K562 (cell line): Measurements from ENCODE around the gene ARPC4. TPM values are rescaled to one million over a fixed set of nuclear protein-coding genes. Genes with fewer than 3 reads are reported as not detected.

Experiments
- ATAC-seq: fragments of 200-7000 bp; cut with Tn5 transposase; 3 replicates; pipeline ENCODE4 v1.9.1; 2020; ENCODE audit warnings: moderate library complexity
- BruUV-seq: library from RNA; stranded (reverse); fragments of 400-500 nt; replicated peaks from 2 replicates; lab custom pipeline; 2021; lab: Mats Ljungman, UMichigan
- CTCF ChIA-PET: fragments of 300-600 bp; formaldehyde crosslinking; extraction: SDS; loops from one replicate; lab custom pipeline; 2021; ENCODE audit warnings: low intra/inter-chr PET ratio; lab: Yijun Ruan, JAX
- POLR2A ChIA-PET: fragments of 300-600, 350-650 bp; sonication (Branson Sonifier 250); formaldehyde crosslinking; extraction: SDS; loops from one replicate; lab custom pipeline; 2021; ENCODE audit warnings: antibody characterized with exemption, inconsistent platforms; lab: Yijun Ruan, JAX
- DNase-seq, 4 experiments: peaks; one replicate each; pipeline versions ENCODE4 v3.0.0 to v3.0.0-alpha.2; 2011 to 2018; ENCODE audit warnings: low spot score in 3 of 4, mixed read lengths in 3 of 4; ENCODE audit errors: extremely low read depth in 1 of 4
- FAIRE-seq: peaks from 2 replicates; lab custom pipeline; 2011; peaks lifted over from hg19 to GRCh38; lab: Jason Lieb, UNC
- H2AFZ ChIP-seq: 2 replicates; pipeline ENCODE4 v1.6.0; 2011; ENCODE audit warnings: low read depth, low read length, control low read depth, inconsistent platforms
- H3K27ac ChIP-seq: fragments of 200-600 bp; 3 replicates; pipeline ENCODE4 v1.8.0; 2011; ENCODE audit warnings: low read depth, mild to moderate bottlenecking, control low read depth, inconsistent platforms, low read length, moderate library complexity, mixed read lengths; ENCODE audit errors: extremely low read depth
- H3K27me3 ChIP-seq, 2 experiments: fragments of 300-600 bp in 1 of 2; 2 replicates in 1 of 2; 3 replicates in 1 of 2; pipeline versions ENCODE4 v1.6.0 to v1.8.0; 2011; ENCODE audit warnings: inconsistent platforms in 2 of 2, low read length in 2 of 2, mild to moderate bottlenecking in 1 of 2, mixed read lengths in 1 of 2, moderate library complexity in 1 of 2; ENCODE audit not compliant: control insufficient read depth in 2 of 2, insufficient read depth in 2 of 2
- H3K36me3 ChIP-seq: fragments of 300-600 bp; 3 replicates; pipeline ENCODE4 v1.8.0; 2011; ENCODE audit warnings: mild to moderate bottlenecking, low read length, inconsistent platforms; ENCODE audit not compliant: control insufficient read depth, insufficient read depth
- H3K4me1 ChIP-seq, 2 experiments: fragments of 200-600 bp in 1 of 2; replicated peaks in 1 of 2; 2 replicates in 1 of 2; 3 replicates in 1 of 2; pipeline versions ENCODE4 v1.5.1 to v1.8.0; 2011; ENCODE audit warnings: inconsistent platforms in 2 of 2, low read length in 2 of 2, mild to moderate bottlenecking in 1 of 2, mixed read lengths in 1 of 2, moderate library complexity in 1 of 2; ENCODE audit not compliant: control insufficient read depth in 2 of 2, insufficient read depth in 2 of 2
- H3K4me2 ChIP-seq: 2 replicates; pipeline ENCODE4 v1.6.1; 2011; ENCODE audit warnings: low read length, control low read depth, inconsistent platforms, mixed read lengths; ENCODE audit not compliant: insufficient read depth
- H3K4me3 ChIP-seq: fragments of 200-600 bp; sonication (generic), shearing (Covaris generic); 2 replicates; pipeline ENCODE4 v1.5.1; 2016; ENCODE audit warnings: control low read depth, inconsistent platforms
- H3K79me2 ChIP-seq: fragments of 200-600 bp; 3 replicates; pipeline ENCODE4 v1.8.0; 2011; ENCODE audit warnings: low read length, inconsistent platforms; ENCODE audit not compliant: control insufficient read depth, insufficient read depth
- H3K9ac ChIP-seq, 2 experiments: 2 replicates each; pipeline versions ENCODE4 v1.6.0 to v1.6.1; 2011; ENCODE audit warnings: low read depth in 2 of 2, low read length in 2 of 2, control low read depth in 1 of 2, inconsistent platforms in 1 of 2, mild to moderate bottlenecking in 1 of 2, mixed read lengths in 1 of 2; ENCODE audit not compliant: insufficient read depth in 1 of 2
- H3K9me1 ChIP-seq: one replicate; pipeline ENCODE4 v1.6.0; 2011; ENCODE audit warnings: inconsistent platforms, mild to moderate bottlenecking, low read length, moderate library complexity; ENCODE audit not compliant: control insufficient read depth, insufficient read depth
- H3K9me3 ChIP-seq: replicated peaks from 2 replicates; pipeline ENCODE4 v1.5.1; 2011; ENCODE audit warnings: low read depth, low read length, inconsistent platforms; ENCODE audit not compliant: control insufficient read depth, insufficient read depth
- H4K20me1 ChIP-seq: replicated peaks from 2 replicates; pipeline ENCODE4 v1.6.1; 2011; ENCODE audit warnings: low read length, inconsistent platforms, mixed read lengths; ENCODE audit not compliant: control insufficient read depth, insufficient read depth
- ARHGAP35 ChIP-seq: fragments of 450-650 bp; IDR thresholded peaks from 2 replicates; pipeline ENCODE4 v1.6.1; 2018; ENCODE audit not compliant: partially characterized antibody
- ATF7 ChIP-seq: fragments of 450-650 bp; IDR thresholded peaks from 2 replicates; pipeline ENCODE4 v1.7.1; 2014; ENCODE audit warnings: mild to moderate bottlenecking, moderate library complexity
- DIDO1 ChIP-seq: fragments of 450-650 bp; IDR thresholded peaks from 2 replicates; pipeline ENCODE4 v1.6.1; 2016; ENCODE audit warnings: low read depth, missing biosample characterization, missing genetic modification characterization
- FOXA1 ChIP-seq: fragments of 450-650 bp; IDR thresholded peaks from 2 replicates; pipeline ENCODE4 v1.6.1; 2016; ENCODE audit warnings: mild to moderate bottlenecking, borderline replicate concordance
- GABPB1 ChIP-seq: sonication (generic); formaldehyde crosslinking; IDR thresholded peaks from 2 replicates; pipeline ENCODE4 v1.8.0; 2022; ENCODE audit warnings: mild to moderate bottlenecking, missing genetic modification reagents
- MXI1 ChIP-seq: IDR thresholded peaks from 2 replicates; pipeline ENCODE4 v1.6.1; 2011; ENCODE audit warnings: low read depth, mild to moderate bottlenecking, improper control_type of control experiment, low read length
- RBBP5 ChIP-seq: fragments of 200-600 bp; sonication (generic); IDR thresholded peaks from 2 replicates; pipeline ENCODE4 v1.6.1; 2012; ENCODE audit warnings: borderline replicate concordance, mild to moderate bottlenecking, low read length, control low read depth, inconsistent platforms; ENCODE audit not compliant: insufficient read depth, poor library complexity, severe bottlenecking
- TAF7 ChIP-seq: fragments of 450-650 bp; IDR thresholded peaks from 2 replicates; pipeline ENCODE4 v1.6.1; 2016; ENCODE audit warnings: missing genetic modification characterization, missing compliant biosample characterization
- ZNF124 ChIP-seq: sonication (generic); formaldehyde crosslinking; IDR thresholded peaks from 2 replicates; pipeline ENCODE4 v1.8.1; 2022; ENCODE audit warnings: missing genetic modification reagents
- ZNF232 ChIP-seq: sonication (generic); formaldehyde crosslinking; IDR thresholded peaks from 2 replicates; pipeline ENCODE4 v1.8.0; 2022; ENCODE audit warnings: mild to moderate bottlenecking, missing genetic modification reagents
- ZNF431 ChIP-seq: sonication (generic); formaldehyde crosslinking; IDR thresholded peaks from 2 replicates; pipeline ENCODE4 v1.8.0; 2022; ENCODE audit warnings: mild to moderate bottlenecking, missing genetic modification reagents
- ZNF785 ChIP-seq: fragments of 250-450 bp; sonication (Bioruptor Pico); IDR thresholded peaks from 2 replicates; pipeline ENCODE4 v1.4.0; 2020; ENCODE audit warnings: mild to moderate bottlenecking
- WGBS: fragments of 100-300 bp; shearing (Covaris generic); methylation state at CpG from one replicate; pipeline ENCODE4 v1.1.6; 2016; ENCODE audit warnings: low coverage, mixed read lengths; ENCODE audit not compliant: insufficient coverage; ENCODE audit errors: missing lambda C conversion rate; 5-methylcytosine and 5-hydroxymethylcytosine counted together
- in situ Hi-C: fragments of 300-500 bp; cut with MboI; formaldehyde crosslinking; loops from 4 replicates; pipeline ENCODE4 v1.15.0; 2018; ENCODE audit warnings: inconsistent platforms, mixed read lengths
- intact Hi-C: fragments of 100-400 bp; cut with micrococcal nuclease; formaldehyde crosslinking; loops from 2 replicates; pipeline ENCODE4 v1.14.2; 2022
- polyA plus RNA-seq, 8 experiments: library from polyadenylated mRNA; depleted of rRNA in 4 of 8; stranded (reverse) in 5 of 8; unstranded in 3 of 8; fragments of >200 nt; fragmentation: Nextera tagmentation in 2 of 8; fragmentation: Illumina TruSeq in 1 of 8; extraction: Ambion mirVana in 2 of 8; extraction: Trizol in 1 of 8; gene quantifications; 2 replicates each; pipeline versions ENCODE4 v1.2.1 to v1.2.3, GENCODE V29; 2011 to 2014; ENCODE audit warnings: inconsistent platforms in 1 of 8, missing spikeins in 1 of 8
- total RNA-seq, 7 experiments: library from RNA; depleted of rRNA in 6 of 7; stranded (reverse); fragments of >200 nt in 6 of 7; fragmentation: Illumina TruSeq in 2 of 7; extraction: Trizol in 2 of 7; gene quantifications; 2 replicates each; pipeline versions ENCODE4 v1.2.1 to v1.2.3, GENCODE V29; 2011 to 2021; ENCODE audit warnings: low replicate concordance in 1 of 7
- TF ChIP-seq, protein P1 (sequence below), 3 experiments: IDR thresholded peaks in 2 of 3; conservative IDR thresholded peaks in 1 of 3; 2 replicates each; pipeline ENCODE4 v1.5.1; 2011 to 2012; ENCODE audit warnings: low read length in 3 of 3, mild to moderate bottlenecking in 3 of 3, control low read depth in 2 of 3, improper control_type of control experiment in 1 of 3, inconsistent platforms in 1 of 3, low read depth in 1 of 3, mixed read lengths in 1 of 3, moderate library complexity in 1 of 3; ENCODE audit not compliant: insufficient read depth in 2 of 3
- TF ChIP-seq, protein P2 (sequence below): sonication (generic); formaldehyde crosslinking; IDR thresholded peaks from 2 replicates; pipeline ENCODE4 v1.8.0; 2022; ENCODE audit warnings: missing genetic modification reagents, mild to moderate bottlenecking, moderate library complexity, borderline replicate concordance

The ARPC4 gene
- total and polyA plus RNA-seq, 9 of the 15 experiments (the other 6 are each of a cell fraction or from before 2014, with no cell fraction given), result 20.1 to 153 (median 119) TPM

DNA sequence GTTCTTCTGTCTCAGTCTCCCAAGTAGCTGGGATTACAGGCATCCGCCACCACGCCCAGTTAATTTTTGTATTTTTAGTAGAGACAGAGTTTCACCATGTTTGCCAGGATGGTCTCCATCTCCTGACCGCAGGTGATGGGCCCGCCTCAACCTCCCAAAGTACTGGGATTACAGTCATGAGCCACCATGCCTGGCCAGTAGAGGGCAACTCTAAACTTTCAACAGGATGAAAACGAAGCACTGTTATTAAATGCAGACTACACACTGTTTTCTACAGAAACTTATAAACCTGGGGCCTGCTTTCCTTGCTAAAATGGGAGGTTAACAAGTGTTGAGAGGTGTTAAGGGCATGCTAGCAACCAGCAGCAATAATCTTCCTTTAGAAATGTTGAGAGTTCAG is 7.6 kb downstream of the ARPC4 start:
- TF ChIP-seq ZNF785 (CRISPR knock-in tag), result no peak
- TF ChIP-seq, protein P1, sequence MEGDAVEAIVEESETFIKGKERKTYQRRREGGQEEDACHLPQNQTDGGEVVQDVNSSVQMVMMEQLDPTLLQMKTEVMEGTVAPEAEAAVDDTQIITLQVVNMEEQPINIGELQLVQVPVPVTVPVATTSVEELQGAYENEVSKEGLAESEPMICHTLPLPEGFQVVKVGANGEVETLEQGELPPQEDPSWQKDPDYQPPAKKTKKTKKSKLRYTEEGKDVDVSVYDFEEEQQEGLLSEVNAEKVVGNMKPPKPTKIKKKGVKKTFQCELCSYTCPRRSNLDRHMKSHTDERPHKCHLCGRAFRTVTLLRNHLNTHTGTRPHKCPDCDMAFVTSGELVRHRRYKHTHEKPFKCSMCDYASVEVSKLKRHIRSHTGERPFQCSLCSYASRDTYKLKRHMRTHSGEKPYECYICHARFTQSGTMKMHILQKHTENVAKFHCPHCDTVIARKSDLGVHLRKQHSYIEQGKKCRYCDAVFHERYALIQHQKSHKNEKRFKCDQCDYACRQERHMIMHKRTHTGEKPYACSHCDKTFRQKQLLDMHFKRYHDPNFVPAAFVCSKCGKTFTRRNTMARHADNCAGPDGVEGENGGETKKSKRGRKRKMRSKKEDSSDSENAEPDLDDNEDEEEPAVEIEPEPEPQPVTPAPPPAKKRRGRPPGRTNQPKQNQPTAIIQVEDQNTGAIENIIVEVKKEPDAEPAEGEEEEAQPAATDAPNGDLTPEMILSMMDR (IDR thresholded peaks at IDR 0.05 in 2 of 3, conservative IDR thresholded peaks at IDR 0.05 in 1 of 3; ENCODE audit: insufficient read depth in 2 of 3, low read depth in 1 of 3, low read length in 3 of 3), result peak in 2 of 3 experiments; percentile 22 to 27; a peak in 3 of 6 replicates
- Histone ChIP-seq H3K4me3 (no peak overlapping the region), H3K36me3 (peaks cover 93% of the 10 kb centered on the region), H3K9me1 (peaks cover 2% of the 10 kb centered on the region), H3K27ac (no peak overlapping the region), H3K9ac (no peak overlapping the region), H3K9me3 (no peaks in the 10 kb centered on the region), H3K4me1 (no peaks in the 10 kb centered on the region; a peak in 1 of 5 replicates), H2AFZ (no peak overlapping the region), H3K79me2 (peaks cover 19% of the 10 kb centered on the region), H3K4me2 (no peak overlapping the region), H4K20me1 (no peaks in the 10 kb centered on the region), H3K27me3 (no peaks in the 10 kb centered on the region)
- no TSS peak for BruUV-seq
- intact Hi-C loops (no loop called here), in situ Hi-C loops (no loop called here)
- WGBS, result 89% methylated on average over 5 of the region's 5 CpGs
- ChIA-PET POLR2A (no interaction called here), CTCF (interaction anchor here (0.5 to 0.6 kb wide), 2 partner anchors 56 to 81 kb away, joined by 3 read pairs; no protein-coding TSS in a partner anchor)
- DNase-seq (no peak), FAIRE-seq (no peak), ATAC-seq (peak; percentile 64)

DNA sequence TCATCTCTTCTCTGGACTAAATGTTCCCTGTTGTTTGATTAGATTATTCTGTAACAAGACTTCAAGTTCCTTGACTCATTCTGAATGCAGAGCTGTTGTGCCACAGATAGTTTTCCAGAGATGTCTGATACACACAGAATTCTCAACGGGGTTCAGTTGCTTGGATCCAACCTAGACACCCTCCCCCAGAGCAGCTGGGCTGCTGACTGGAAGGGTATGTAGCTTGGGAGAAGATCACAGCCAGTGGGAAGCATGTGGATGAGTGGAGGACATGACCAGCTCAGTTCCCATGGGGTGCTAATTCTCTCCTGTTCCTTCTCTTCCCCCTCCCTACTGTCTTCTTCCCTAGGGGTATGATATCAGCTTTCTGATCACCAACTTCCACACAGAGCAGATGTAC is 10.6 kb downstream of the ARPC4 start:
- 71% methylated on average over 1 of the region's 1 CpG for WGBS
- H4K20me1 ChIP-seq, result 0 out of 2 replicates have a peak, but pooled peaks cover under 1% of the 10 kb centered on the region
- no TSS peak for BruUV-seq
- H2AFZ ChIP-seq, result no peak overlapping the region
- ChIA-PET POLR2A (interaction anchor here (0.6 to 6.7 kb wide), 7 partner anchors 11 to 418 kb away, joined by 3 to 49 read pairs (median 3); partner anchors contain the start of genes ARPC4 and TADA3), CTCF (no interaction called here)
- DNase-seq (no peak), FAIRE-seq (no peak), ATAC-seq (no peak)
- in situ Hi-C loops (no loop called here), intact Hi-C loops (no loop called here)
- peaks cover 92% of the 10 kb centered on the region for H3K36me3 ChIP-seq
- H3K27ac ChIP-seq, result no peak overlapping the region
- H3K4me1 ChIP-seq, result peaks cover 0 to 4% of the 10 kb centered on the region in 2 experiments; a peak in 2 of 5 replicates
- H3K27me3 ChIP-seq, result no peaks in the 10 kb centered on the region
- no peak overlapping the region for H3K9ac ChIP-seq
- peaks cover 2% of the 10 kb centered on the region for H3K9me1 ChIP-seq
- H3K4me3 ChIP-seq, result no peak overlapping the region
- no peak for TF ChIP-seq ZNF124 (CRISPR knock-in tag)
- no peak for TF ChIP-seq ZNF232
- TF ChIP-seq ATF7, result no peak
- TF ChIP-seq MXI1, result no peak
- no peak for TF ChIP-seq GABPB1 (CRISPR knock-in tag)
- no peak for TF ChIP-seq TAF7
- TF ChIP-seq ARHGAP35, result no peak
- no peak for TF ChIP-seq FOXA1
- no peak for TF ChIP-seq DIDO1 (tag)
- TF ChIP-seq ZNF431 (CRISPR knock-in tag), result no peak
- no peak for TF ChIP-seq RBBP5
- TF ChIP-seq, protein P2, sequence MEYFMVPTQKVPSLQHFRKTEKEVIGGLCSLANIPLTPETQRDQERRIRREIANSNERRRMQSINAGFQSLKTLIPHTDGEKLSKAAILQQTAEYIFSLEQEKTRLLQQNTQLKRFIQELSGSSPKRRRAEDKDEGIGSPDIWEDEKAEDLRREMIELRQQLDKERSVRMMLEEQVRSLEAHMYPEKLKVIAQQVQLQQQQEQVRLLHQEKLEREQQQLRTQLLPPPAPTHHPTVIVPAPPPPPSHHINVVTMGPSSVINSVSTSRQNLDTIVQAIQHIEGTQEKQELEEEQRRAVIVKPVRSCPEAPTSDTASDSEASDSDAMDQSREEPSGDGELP, result no peak
- H3K9me3 ChIP-seq, result no peaks in the 10 kb centered on the region
- H3K4me2 ChIP-seq, result no peak overlapping the region
- H3K79me2 ChIP-seq, result no peaks in the 10 kb centered on the region
